ENCODE measurements around the gene PHEX.

Gene PHEX

GRCh38 chrX:22192419-22193060 lies 160.4 kb downstream of the PHEX start:
- TF ChIP-seq CTCF (IDR thresholded peaks at IDR 0.05; ENCODE audit: extremely low read depth, insufficient read depth, missing control alignments): peak; percentile 86
- in situ Hi-C loops (cut with MboI; ENCODE audit: low pct_unique_long_range_greater_than_20kb, low sequenced_read_pairs, unreplicated experiment): no loop called here
- peak; percentile 26 for DNase-seq (ENCODE audit: low spot score)

GRCh38 chrX:22193851-22194659 lies 161.9 kb downstream of the PHEX start:
- DNase-seq (ENCODE audit: low spot score): no peak
- in situ Hi-C loops (cut with MboI; ENCODE audit: low pct_unique_long_range_greater_than_20kb, low sequenced_read_pairs, unreplicated experiment): no loop called here

GRCh38 chrX:22194660-22194945 lies 162.5 kb downstream of the PHEX start:
- in situ Hi-C loops (cut with MboI; ENCODE audit: low pct_unique_long_range_greater_than_20kb, low sequenced_read_pairs, unreplicated experiment): no loop called here
- no peak for TF ChIP-seq CTCF (IDR thresholded peaks at IDR 0.05; ENCODE audit: extremely low read depth, insufficient read depth, missing control alignments)
- no peak for DNase-seq (ENCODE audit: low spot score)

More at GRCh38 chrX:22193851-22194659, 161.9 kb downstream of the PHEX start:
- TF ChIP-seq CTCF (IDR thresholded peaks at IDR 0.05; ENCODE audit: extremely low read depth, insufficient read depth, missing control alignments): no peak

- TF ChIP-seq CTCF (IDR thresholded peaks at IDR 0.05; ENCODE audit: extremely low read depth, insufficient read depth, missing control alignments): no peak
- in situ Hi-C loops (cut with MboI; ENCODE audit: low pct_unique_long_range_greater_than_20kb, low sequenced_read_pairs, unreplicated experiment): no loop called here
- DNase-seq (ENCODE audit: low spot score): no peak
Measured at GRCh38 chrX:22196149-22196548, 164.0 kb downstream of the PHEX start.

- DNase-seq (ENCODE audit: low spot score): no peak
- no peak for TF ChIP-seq CTCF (IDR thresholded peaks at IDR 0.05; ENCODE audit: extremely low read depth, insufficient read depth, missing control alignments)
- in situ Hi-C loops (cut with MboI; ENCODE audit: low pct_unique_long_range_greater_than_20kb, low sequenced_read_pairs, unreplicated experiment): no loop called here
Measured at GRCh38 chrX:22202251-22202650, 170.1 kb downstream of the PHEX start.

- no peak for DNase-seq (ENCODE audit: low spot score)
- no peak for TF ChIP-seq CTCF (IDR thresholded peaks at IDR 0.05; ENCODE audit: extremely low read depth, insufficient read depth, missing control alignments)
- in situ Hi-C loops (cut with MboI; ENCODE audit: low pct_unique_long_range_greater_than_20kb, low sequenced_read_pairs, unreplicated experiment): no loop called here
Measured at GRCh38 chrX:22203186-22203585, 171.1 kb downstream of the PHEX start.
